ENCODE results near the gene XYLT1. TPM values are rescaled to one million over a fixed set of nuclear protein-coding genes. Genes with fewer than 3 reads are reported as not detected.

Gene XYLT1
- total RNA-seq, 2 donors from 2014 or later: 14.4 to 31.3 TPM

GRCh38 chr16:17230932-17231581, 239.7 kb downstream of the XYLT1 start:
- Histone ChIP-seq H3K9me3 (no peaks in the 10 kb centered on the region), H3K4me3 (no peak overlapping the region), H3K27me3 (no peaks in the 10 kb centered on the region), H3K27ac (no peak overlapping the region), H3K36me3 (no peaks in the 10 kb centered on the region), H3K4me1 (peaks cover 0 to 10% of the 10 kb centered on the region in 2 donors)
- no peak for TF ChIP-seq CTCF (IDR thresholded peaks at IDR 0.05)
- no peak for DNase-seq (ENCODE audit: low spot score)

GRCh38 chr16:17229766-17230165, 241.0 kb downstream of the XYLT1 start:
- DNase-seq (ENCODE audit: low spot score): no peak
- peaks cover 0 to 22% of the 10 kb centered on the region in 2 donors for H3K4me1 ChIP-seq
- no peaks in the 10 kb centered on the region for H3K27me3 ChIP-seq
- H3K4me3 ChIP-seq: no peak overlapping the region
- no peaks in the 10 kb centered on the region for H3K36me3 ChIP-seq
- no peaks in the 10 kb centered on the region for H3K9me3 ChIP-seq
- TF ChIP-seq CTCF (IDR thresholded peaks at IDR 0.05): no peak
- H3K27ac ChIP-seq: no peak overlapping the region

- H3K9me3 ChIP-seq: no peaks in the 10 kb centered on the region
- no peak for TF ChIP-seq CTCF (IDR thresholded peaks at IDR 0.05)
- no peak overlapping the region for H3K4me3 ChIP-seq
- H3K27ac ChIP-seq: no peak overlapping the region
- H3K36me3 ChIP-seq: no peaks in the 10 kb centered on the region
- no peak for DNase-seq (ENCODE audit: low spot score)
- H3K4me1 ChIP-seq: peaks cover 0 to 28% of the 10 kb centered on the region in 2 donors
- H3K27me3 ChIP-seq: no peaks in the 10 kb centered on the region
These were observed 241.6 kb downstream of the XYLT1 start for GRCh38 chr16:17229131-17229530.

GRCh38 chr16:17228708-17229055, 242.1 kb downstream of the XYLT1 start:
- no peak for TF ChIP-seq CTCF (IDR thresholded peaks at IDR 0.05)
- Histone ChIP-seq H3K4me3 (no peak overlapping the region), H3K27me3 (no peaks in the 10 kb centered on the region), H3K4me1 (peaks cover 0 to 26% of the 10 kb centered on the region in 2 donors), H3K9me3 (no peaks in the 10 kb centered on the region), H3K36me3 (no peaks in the 10 kb centered on the region), H3K27ac (no peak overlapping the region)
- DNase-seq (ENCODE audit: low spot score): no peak

- H3K4me1 ChIP-seq: peaks cover 0 to 25% of the 10 kb centered on the region in 2 donors
- DNase-seq (ENCODE audit: low spot score): no peak
- H3K27ac ChIP-seq: no peak overlapping the region
- TF ChIP-seq CTCF (IDR thresholded peaks at IDR 0.05): no peak
- no peaks in the 10 kb centered on the region for H3K27me3 ChIP-seq
- no peaks in the 10 kb centered on the region for H3K9me3 ChIP-seq
- no peaks in the 10 kb centered on the region for H3K36me3 ChIP-seq
- H3K4me3 ChIP-seq: no peak overlapping the region
These were observed 242.6 kb downstream of the XYLT1 start for GRCh38 chr16:17228048-17228707.
